Measurements from ENCODE around the gene YWHAH. TPM values are rescaled to one million over a fixed set of nuclear protein-coding genes. Genes with fewer than 3 reads are reported as not detected.

YWHAH gene
- total RNA-seq, 2 experiments from 2014 or later: 113 to 145 TPM

DNA sequence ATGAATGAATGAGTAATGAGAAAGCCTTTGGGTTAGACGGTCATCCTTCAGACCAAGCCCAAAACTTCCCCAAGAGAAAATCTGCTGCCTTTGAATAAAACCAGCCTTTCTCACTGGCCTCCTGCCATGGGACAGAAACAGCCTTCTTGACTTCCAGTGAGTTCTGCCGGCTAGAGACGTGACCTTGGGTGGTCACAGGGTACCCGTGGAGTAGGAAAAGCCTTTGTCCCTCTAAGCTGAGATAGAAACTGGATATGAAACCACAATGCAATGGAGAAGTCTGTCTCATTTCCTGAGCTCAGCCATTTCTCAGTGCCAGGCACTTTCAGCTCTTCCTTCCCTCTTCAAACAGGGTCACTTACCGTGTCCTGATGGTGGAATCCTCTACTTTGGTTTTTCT lies 21.2 kb upstream of the YWHAH start:
- H3K27ac ChIP-seq (ENCODE audit: low read depth, low read length, poor library complexity, severe bottlenecking): no peak overlapping the region
- H3K9me2 ChIP-seq (ENCODE audit: insufficient read depth, low read length): no peaks in the 10 kb centered on the region
- peaks cover 17% of the 10 kb centered on the region for H3K4me1 ChIP-seq (ENCODE audit: insufficient read depth, low read length, poor library complexity, severe bottlenecking)
- no peak overlapping the region; the same call in 1 of the 2 replicates for H2AFZ ChIP-seq (ENCODE audit: low read length)
- H3K36me3 ChIP-seq (ENCODE audit: insufficient read depth, low read length): no peaks in the 10 kb centered on the region
- no peak for TF ChIP-seq EZH2phosphoT487 (IDR thresholded peaks at IDR 0.05; ENCODE audit: borderline replicate concordance, low read depth, low read length)
- TF ChIP-seq, protein P1, sequence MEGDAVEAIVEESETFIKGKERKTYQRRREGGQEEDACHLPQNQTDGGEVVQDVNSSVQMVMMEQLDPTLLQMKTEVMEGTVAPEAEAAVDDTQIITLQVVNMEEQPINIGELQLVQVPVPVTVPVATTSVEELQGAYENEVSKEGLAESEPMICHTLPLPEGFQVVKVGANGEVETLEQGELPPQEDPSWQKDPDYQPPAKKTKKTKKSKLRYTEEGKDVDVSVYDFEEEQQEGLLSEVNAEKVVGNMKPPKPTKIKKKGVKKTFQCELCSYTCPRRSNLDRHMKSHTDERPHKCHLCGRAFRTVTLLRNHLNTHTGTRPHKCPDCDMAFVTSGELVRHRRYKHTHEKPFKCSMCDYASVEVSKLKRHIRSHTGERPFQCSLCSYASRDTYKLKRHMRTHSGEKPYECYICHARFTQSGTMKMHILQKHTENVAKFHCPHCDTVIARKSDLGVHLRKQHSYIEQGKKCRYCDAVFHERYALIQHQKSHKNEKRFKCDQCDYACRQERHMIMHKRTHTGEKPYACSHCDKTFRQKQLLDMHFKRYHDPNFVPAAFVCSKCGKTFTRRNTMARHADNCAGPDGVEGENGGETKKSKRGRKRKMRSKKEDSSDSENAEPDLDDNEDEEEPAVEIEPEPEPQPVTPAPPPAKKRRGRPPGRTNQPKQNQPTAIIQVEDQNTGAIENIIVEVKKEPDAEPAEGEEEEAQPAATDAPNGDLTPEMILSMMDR (conservative IDR thresholded peaks at IDR 0.05; ENCODE audit: low read length): no peak
- CTCF ChIA-PET (ENCODE audit: unreplicated experiment): no interaction called here
- POLR2A ChIA-PET: interaction anchor here (0.7 kb wide), 1 partner anchor 30 kb away, joined by 3 read pairs; no protein-coding TSS in a partner anchor
- H3K79me2 ChIP-seq (ENCODE audit: insufficient read depth, low read depth, low read length): no peaks in the 10 kb centered on the region
- no peaks in the 10 kb centered on the region for H3K9me3 ChIP-seq (ENCODE audit: low read length)
- DNase-seq (ENCODE audit: low spot score): no peak
- H3K4me3 ChIP-seq (ENCODE audit: low read depth, low read length, poor library complexity, severe bottlenecking): no peak overlapping the region
- H3K4me2 ChIP-seq (ENCODE audit: low read length): peak overlapping the region; percentile 26
- intact Hi-C loops (cut with micrococcal nuclease; ENCODE audit: unreplicated experiment): no loop called here
- H4K20me1 ChIP-seq (ENCODE audit: insufficient read depth, low read length): no peaks in the 10 kb centered on the region
- BruUV-seq (replicated peaks): no TSS peak

DNA sequence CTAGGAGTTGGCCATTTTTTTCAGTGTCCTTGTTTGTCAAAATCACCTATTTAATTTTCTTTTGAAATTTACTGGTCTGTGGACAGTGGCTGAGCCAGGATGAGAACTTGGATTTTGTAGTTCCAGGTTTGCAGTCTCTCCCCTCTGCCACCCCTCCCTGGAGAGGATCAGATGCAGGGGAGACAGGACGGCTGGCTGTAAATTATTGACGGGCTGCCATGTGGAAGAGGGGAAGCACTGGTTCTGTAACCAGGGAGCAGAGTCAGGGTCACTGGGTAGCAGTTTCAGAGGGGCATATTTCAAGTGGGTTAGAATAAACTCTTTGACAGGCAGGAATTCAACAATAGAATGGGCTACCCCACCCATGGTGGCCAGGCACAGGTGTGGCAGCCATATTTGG lies 20.6 kb upstream of the YWHAH start:
- Histone ChIP-seq H3K27ac (ENCODE audit: low read depth, low read length, poor library complexity, severe bottlenecking) (no peak overlapping the region), H4K20me1 (ENCODE audit: insufficient read depth, low read length) (no peaks in the 10 kb centered on the region), H2AFZ (ENCODE audit: low read length) (no peak overlapping the region), H3K4me3 (ENCODE audit: low read depth, low read length, poor library complexity, severe bottlenecking) (no peak overlapping the region), H3K9me2 (ENCODE audit: insufficient read depth, low read length) (no peaks in the 10 kb centered on the region), H3K4me1 (ENCODE audit: insufficient read depth, low read length, poor library complexity, severe bottlenecking) (peaks cover 17% of the 10 kb centered on the region), H3K79me2 (ENCODE audit: insufficient read depth, low read depth, low read length) (no peaks in the 10 kb centered on the region), H3K36me3 (ENCODE audit: insufficient read depth, low read length) (no peaks in the 10 kb centered on the region), H3K9me3 (ENCODE audit: low read length) (no peaks in the 10 kb centered on the region), H3K4me2 (ENCODE audit: low read length) (no peak overlapping the region; the same call in 1 of the 2 replicates)
- DNase-seq (ENCODE audit: low spot score): no peak
- POLR2A ChIA-PET: no interaction called here
- no TSS peak for BruUV-seq (replicated peaks)
- CTCF ChIA-PET (ENCODE audit: unreplicated experiment): no interaction called here
- intact Hi-C loops (cut with micrococcal nuclease; ENCODE audit: unreplicated experiment): no loop called here
- TF ChIP-seq EZH2phosphoT487 (IDR thresholded peaks at IDR 0.05; ENCODE audit: borderline replicate concordance, low read depth, low read length): no peak
- TF ChIP-seq, protein P1 (conservative IDR thresholded peaks at IDR 0.05; ENCODE audit: low read length): no peak

DNA sequence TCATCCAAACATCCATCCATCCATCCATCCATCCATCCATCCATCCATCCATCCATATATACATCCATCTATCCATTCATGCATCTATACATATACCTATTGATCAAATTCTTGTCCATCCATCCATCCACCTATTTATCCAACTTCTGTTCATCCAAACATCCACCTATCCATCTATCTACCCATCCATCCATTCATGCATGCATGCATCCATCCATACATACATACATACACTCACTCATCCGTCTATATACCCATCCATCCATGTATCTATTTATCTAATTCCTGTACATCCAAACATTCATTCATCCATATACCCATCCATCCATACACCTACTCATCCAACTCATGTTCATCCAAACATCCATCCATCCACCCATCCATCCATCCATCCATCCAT lies 19.3 kb upstream of the YWHAH start:
- Histone ChIP-seq H3K79me2 (ENCODE audit: insufficient read depth, low read depth, low read length) (no peaks in the 10 kb centered on the region), H3K9me3 (ENCODE audit: low read length) (no peaks in the 10 kb centered on the region), H3K4me3 (ENCODE audit: low read depth, low read length, poor library complexity, severe bottlenecking) (no peak overlapping the region), H3K4me1 (ENCODE audit: insufficient read depth, low read length, poor library complexity, severe bottlenecking) (peaks cover 17% of the 10 kb centered on the region), H4K20me1 (ENCODE audit: insufficient read depth, low read length) (no peaks in the 10 kb centered on the region), H2AFZ (ENCODE audit: low read length) (no peak overlapping the region), H3K9me2 (ENCODE audit: insufficient read depth, low read length) (no peaks in the 10 kb centered on the region), H3K27ac (ENCODE audit: low read depth, low read length, poor library complexity, severe bottlenecking) (no peak overlapping the region), H3K4me2 (ENCODE audit: low read length) (no peak overlapping the region), H3K36me3 (ENCODE audit: insufficient read depth, low read length) (no peaks in the 10 kb centered on the region)
- intact Hi-C loops (cut with micrococcal nuclease; ENCODE audit: unreplicated experiment): no loop called here
- TF ChIP-seq EZH2phosphoT487 (IDR thresholded peaks at IDR 0.05; ENCODE audit: borderline replicate concordance, low read depth, low read length): no peak
- TF ChIP-seq, protein P1 (conservative IDR thresholded peaks at IDR 0.05; ENCODE audit: low read length): no peak
- ChIA-PET CTCF (ENCODE audit: unreplicated experiment) (no interaction called here), POLR2A (interaction anchor here (1.0 kb wide), 1 partner anchor 17 kb away, joined by 3 read pairs; no protein-coding TSS in a partner anchor)
- no TSS peak for BruUV-seq (replicated peaks)
- DNase-seq (ENCODE audit: low spot score): no peak
